Nephron progenitor cell (in vitro differentiated cells): ENCODE results near the gene GPR15LG.
"Not testable (repeated sequence)": the region's sequence is repeated elsewhere in the genome, so short reads cannot be mapped to it uniquely, and the experiment has no call there.

Experiments used
- DNase-seq: peaks from one replicate; pipeline ENCODE4 v3.0.0; 2021
- H3K27ac Mint-ChIP-seq: 2 replicates; pipeline ENCODE4 v1.8.0; 2021; ENCODE audit warnings: mild to moderate bottlenecking, moderate library complexity, mixed read lengths
- H3K27me3 Mint-ChIP-seq: 2 replicates; pipeline ENCODE4 v1.8.0; 2021; ENCODE audit warnings: mild to moderate bottlenecking, low read depth, mixed read lengths; ENCODE audit not compliant: poor library complexity
- H3K36me3 Mint-ChIP-seq: 2 replicates; pipeline ENCODE4 v1.8.0; 2021; ENCODE audit warnings: low read depth, mixed read lengths
- H3K4me1 Mint-ChIP-seq: 2 replicates; pipeline ENCODE4 v1.8.0; 2021; ENCODE audit warnings: mixed read lengths
- H3K4me3 Mint-ChIP-seq: 2 replicates; pipeline ENCODE4 v1.8.0; 2021; ENCODE audit warnings: mild to moderate bottlenecking, moderate library complexity, mixed read lengths
- H3K9me3 Mint-ChIP-seq: 2 replicates; pipeline ENCODE4 v1.8.0; 2021; ENCODE audit warnings: mild to moderate bottlenecking, moderate library complexity, mixed read lengths
- CTCF ChIP-seq: fragments of 200-600 bp; sonication (generic); IDR thresholded peaks from 2 replicates; pipeline ENCODE4 v1.5.0; 2021; ENCODE audit warnings: antibody characterized with exemption

The GPR15LG gene

GRCh38 chr10:84139126-84140035, 34.2 kb upstream of the GPR15LG start, which contains the start of gene GHITM:
Gene GHITM (plus strand): TSS chr10:84139509. CDS start chr10:84141501, 1,992 bp downstream.
- H3K4me3 Mint-ChIP-seq = peak within 1 kb of the TSS; percentile 97
- H3K27ac Mint-ChIP-seq = peak within 1 kb of the TSS; percentile 99
- peak; percentile 99 for DNase-seq
- peaks cover 15% of the 10 kb centered on the region for H3K9me3 Mint-ChIP-seq
- H3K36me3 Mint-ChIP-seq = peaks cover 10% of the 10 kb centered on the region
- TF ChIP-seq CTCF = no peak
- peaks cover 26% of the 10 kb centered on the region for H3K4me1 Mint-ChIP-seq
- peaks cover 21% of the 10 kb centered on the region for H3K27me3 Mint-ChIP-seq

GRCh38 chr10:84140036-84140379, 33.6 kb upstream of the GPR15LG start:
- H3K4me1 Mint-ChIP-seq = peaks cover 26% of the 10 kb centered on the region
- peak; percentile 7 for DNase-seq
- TF ChIP-seq CTCF = no peak
- H3K4me3 Mint-ChIP-seq = peak overlapping the region; percentile 97
- peaks cover 16% of the 10 kb centered on the region for H3K36me3 Mint-ChIP-seq
- H3K27me3 Mint-ChIP-seq = peaks cover 15% of the 10 kb centered on the region
- H3K9me3 Mint-ChIP-seq = peaks cover 15% of the 10 kb centered on the region
- H3K27ac Mint-ChIP-seq = peak overlapping the region; percentile 99

- no peak for TF ChIP-seq CTCF
- peaks cover 53% of the 10 kb centered on the region for H3K36me3 Mint-ChIP-seq
- H3K4me1 Mint-ChIP-seq = no peaks in the 10 kb centered on the region
- H3K27ac Mint-ChIP-seq = no peak overlapping the region
- H3K27me3 Mint-ChIP-seq = no peaks in the 10 kb centered on the region
- no peak for DNase-seq
- no peak overlapping the region for H3K4me3 Mint-ChIP-seq
- H3K9me3 Mint-ChIP-seq = no peaks in the 10 kb centered on the region
Observed at GRCh38 chr10:84147347-84147746, 26.3 kb upstream of the GPR15LG start.

- not testable (repeated sequence) for H3K27me3 Mint-ChIP-seq, H3K9me3 Mint-ChIP-seq, H3K27ac Mint-ChIP-seq, H3K4me3 Mint-ChIP-seq, DNase-seq, H3K4me1 Mint-ChIP-seq
- peak; percentile 79 for TF ChIP-seq CTCF
- H3K36me3 Mint-ChIP-seq = peaks cover 57% of the 10 kb centered on the region
Observed at GRCh38 chr10:84148006-84148597, 25.5 kb upstream of the GPR15LG start.

GRCh38 chr10:84149854-84150253, 23.7 kb upstream of the GPR15LG start:
- H3K36me3 Mint-ChIP-seq = peaks cover 57% of the 10 kb centered on the region
- H3K9me3 Mint-ChIP-seq = no peaks in the 10 kb centered on the region
- no peak for DNase-seq
- H3K4me3 Mint-ChIP-seq = no peak overlapping the region
- peaks cover under 1% of the 10 kb centered on the region for H3K4me1 Mint-ChIP-seq
- no peaks in the 10 kb centered on the region for H3K27me3 Mint-ChIP-seq
- no peak overlapping the region for H3K27ac Mint-ChIP-seq
- no peak for TF ChIP-seq CTCF
